ENCODE data around the gene IFNA8.

DNA sequence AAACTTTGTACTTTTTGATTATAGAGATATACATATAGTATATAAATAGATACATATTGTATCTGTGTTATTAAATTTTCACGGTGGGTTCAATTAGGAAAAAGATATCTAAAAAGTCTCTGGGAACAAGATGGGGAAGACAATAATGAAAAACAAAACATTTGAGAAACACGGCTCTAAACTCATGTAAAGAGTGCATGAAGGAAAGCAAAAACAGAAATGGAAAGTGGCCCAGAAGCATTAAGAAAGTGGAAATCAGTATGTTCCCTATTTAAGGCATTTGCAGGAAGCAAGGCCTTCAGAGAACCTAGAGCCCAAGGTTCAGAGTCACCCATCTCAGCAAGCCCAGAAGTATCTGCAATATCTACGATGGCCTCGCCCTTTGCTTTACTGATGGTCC is 31.2 kb downstream of the IFNA8 start, which contains the start of gene IFNA1:
- no peak for TF ChIP-seq POLR2A (IDR thresholded peaks at IDR 0.05)
- TF ChIP-seq POLR2AphosphoS5 (IDR thresholded peaks at IDR 0.05; ENCODE audit: insufficient read depth in 1 of 2, low read depth in 1 of 2) = no peak
- no peak for TF ChIP-seq CTCF (IDR thresholded peaks at IDR 0.05)

All from vagina (tissue), 2 donors.